Muscle of leg (tissue), 11 donors: ENCODE data around the gene SH2D3A. TPM values are rescaled to one million over a fixed set of nuclear protein-coding genes. Genes with fewer than 3 reads are reported as not detected.
"Not testable (repeated sequence)": the region's sequence is repeated elsewhere in the genome, so short reads cannot be mapped to it uniquely, and the experiment has no call there.

Source experiments
- DNase-seq: peaks from one replicate; pipeline ENCODE4 v3.0.0; 2013
- H3K27ac ChIP-seq: one replicate; pipeline ENCODE4 v1.5.1; 2013; ENCODE audit warnings: mild to moderate bottlenecking, low read length, control low read depth
- H3K27me3 ChIP-seq: one replicate; pipeline ENCODE4 v1.6.1; 2013; ENCODE audit warnings: low read length; ENCODE audit not compliant: control insufficient read depth, insufficient read depth
- H3K36me3 ChIP-seq: one replicate; pipeline ENCODE4 v1.6.1; 2013; ENCODE audit warnings: low read length; ENCODE audit not compliant: control insufficient read depth, insufficient read depth
- H3K4me1 ChIP-seq: one replicate; pipeline ENCODE4 v1.6.1; 2013; ENCODE audit warnings: low read length; ENCODE audit not compliant: control insufficient read depth, insufficient read depth
- H3K4me3 ChIP-seq: one replicate; pipeline ENCODE4 v1.5.1; 2013; ENCODE audit warnings: low read length, control low read depth
- H3K9me3 ChIP-seq: replicated peaks from 2 replicates; pipeline ENCODE4 v1.6.1; 2013; ENCODE audit warnings: low read depth, low read length; ENCODE audit not compliant: control insufficient read depth
- WGBS: methylation state at CpG from one replicate; pipeline ENCODE4 v1.1.5; 2013; ENCODE audit warnings: missing lambda C conversion rate; ENCODE audit not compliant: insufficient coverage; 5-methylcytosine and 5-hydroxymethylcytosine counted together
- polyA plus RNA-seq, 8 donors: library from polyadenylated mRNA; unstranded; fragments of 120-200 nt; gene quantifications; one replicate each; pipeline versions ENCODE4 v1.2.1 to v1.2.3, GENCODE V29; 2013; ENCODE audit warnings: inconsistent platforms in 1 of 8, low replicate concordance in 1 of 8; ENCODE audit not compliant: insufficient read length in 8 of 8, insufficient read depth in 1 of 8
- total RNA-seq: library from RNA; stranded (reverse); fragments of 120-200 nt; gene quantifications from one replicate; pipeline ENCODE4 v1.2.4, GENCODE V29; 2013

Gene SH2D3A
- total and polyA plus RNA-seq, 9 donors, result 0.13 to 2.9 (median 0.96) TPM

DNA sequence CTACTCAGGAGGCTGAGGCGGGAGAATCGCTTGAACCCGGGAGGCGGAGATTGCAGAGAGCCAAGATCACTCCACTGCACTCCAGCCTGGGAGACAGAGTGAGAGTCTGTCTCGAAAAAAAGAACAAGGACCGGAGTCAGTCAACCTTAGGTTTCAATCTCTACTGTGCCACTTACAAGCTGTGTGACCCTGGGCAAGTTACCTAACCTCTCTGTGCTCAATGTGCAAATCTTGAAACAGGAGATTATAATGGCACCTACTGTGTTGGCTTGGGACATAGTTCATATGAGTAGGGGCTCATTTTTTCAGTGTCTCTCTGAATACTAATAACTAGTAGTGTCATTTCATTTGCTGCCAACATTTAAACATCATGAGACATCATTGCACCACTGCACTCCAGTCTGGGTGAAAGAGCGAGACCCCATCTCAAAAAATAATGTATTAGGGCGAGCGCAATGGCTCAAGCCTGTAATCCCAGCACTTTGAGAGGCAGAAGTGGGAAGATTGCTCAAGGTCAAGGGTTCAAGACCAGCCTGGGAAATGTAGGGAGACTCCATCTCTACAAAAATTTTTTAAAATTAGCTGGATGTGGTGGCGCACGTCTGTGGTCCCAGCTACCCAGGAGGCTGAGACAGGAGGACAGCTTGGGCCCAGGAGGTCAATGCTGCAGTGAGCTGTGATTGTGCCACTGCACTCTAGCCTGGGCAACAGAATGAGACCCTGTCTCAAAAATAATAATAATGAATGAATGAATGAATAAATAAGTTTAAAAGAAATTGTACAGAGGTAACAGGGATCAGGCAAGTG, 52.3 kb downstream of the SH2D3A start:
- WGBS, result 100% methylated on average over 2 of the region's 11 CpGs
- Histone ChIP-seq H3K4me1 (no peaks in the 10 kb centered on the region), H3K36me3 (no peaks in the 10 kb centered on the region), H3K4me3 (no peak overlapping the region), H3K9me3 (no peaks in the 10 kb centered on the region), H3K27me3 (peaks cover 17% of the 10 kb centered on the region), H3K27ac (no peak overlapping the region)
- no peak for DNase-seq

DNA sequence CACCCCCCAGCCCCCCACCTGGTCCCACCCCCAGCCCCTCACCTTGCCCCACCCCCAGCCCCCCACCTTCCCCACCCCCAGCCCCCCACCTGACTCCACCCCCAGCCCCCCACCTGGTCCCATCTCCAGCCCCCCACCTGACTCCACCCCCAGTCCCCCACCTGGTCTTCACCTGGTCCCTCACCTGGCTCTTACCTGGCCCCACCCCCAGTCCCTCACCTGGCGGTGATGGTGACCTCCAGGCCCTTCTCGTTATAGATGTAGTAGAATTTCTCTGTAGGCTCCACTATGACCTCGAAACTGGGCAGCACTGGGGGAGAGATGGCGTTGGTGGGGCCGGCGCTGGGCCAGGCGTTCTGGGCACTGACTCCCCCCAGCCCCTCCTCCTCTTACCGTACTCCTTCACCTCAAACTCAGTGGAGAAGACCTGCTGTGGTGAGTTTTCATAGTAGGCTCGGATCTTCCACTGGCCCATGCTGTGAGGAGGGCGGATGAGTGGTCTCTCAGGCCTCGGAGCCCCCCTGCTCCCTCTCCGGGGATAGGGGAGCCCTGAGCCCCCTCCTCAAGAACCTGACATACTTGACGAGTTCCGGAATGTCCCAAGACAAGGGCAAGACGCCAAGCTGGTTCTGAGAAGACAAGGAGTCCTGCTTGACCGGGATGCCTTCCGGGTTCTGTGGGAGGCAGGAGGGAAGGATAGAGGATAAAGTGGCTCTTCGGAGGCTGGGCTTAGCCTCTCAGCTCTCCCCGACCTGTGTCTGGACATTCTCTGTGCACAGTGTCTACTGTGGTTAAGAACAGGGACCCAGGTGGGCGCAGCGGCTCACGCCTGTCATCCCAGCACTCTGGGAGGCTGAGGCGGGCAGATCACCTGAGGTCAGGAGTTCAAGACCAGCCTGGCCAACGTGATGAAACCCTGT, 53.2 kb downstream of the SH2D3A start:
- H3K9me3 ChIP-seq, result no peaks in the 10 kb centered on the region
- H3K27ac ChIP-seq, result no peak overlapping the region
- no peaks in the 10 kb centered on the region for H3K36me3 ChIP-seq
- no peak overlapping the region for H3K4me3 ChIP-seq
- no peak for DNase-seq
- H3K27me3 ChIP-seq, result peaks cover 23% of the 10 kb centered on the region
- WGBS, result 64% methylated on average over 8 of the region's 24 CpGs
- no peaks in the 10 kb centered on the region for H3K4me1 ChIP-seq

DNA sequence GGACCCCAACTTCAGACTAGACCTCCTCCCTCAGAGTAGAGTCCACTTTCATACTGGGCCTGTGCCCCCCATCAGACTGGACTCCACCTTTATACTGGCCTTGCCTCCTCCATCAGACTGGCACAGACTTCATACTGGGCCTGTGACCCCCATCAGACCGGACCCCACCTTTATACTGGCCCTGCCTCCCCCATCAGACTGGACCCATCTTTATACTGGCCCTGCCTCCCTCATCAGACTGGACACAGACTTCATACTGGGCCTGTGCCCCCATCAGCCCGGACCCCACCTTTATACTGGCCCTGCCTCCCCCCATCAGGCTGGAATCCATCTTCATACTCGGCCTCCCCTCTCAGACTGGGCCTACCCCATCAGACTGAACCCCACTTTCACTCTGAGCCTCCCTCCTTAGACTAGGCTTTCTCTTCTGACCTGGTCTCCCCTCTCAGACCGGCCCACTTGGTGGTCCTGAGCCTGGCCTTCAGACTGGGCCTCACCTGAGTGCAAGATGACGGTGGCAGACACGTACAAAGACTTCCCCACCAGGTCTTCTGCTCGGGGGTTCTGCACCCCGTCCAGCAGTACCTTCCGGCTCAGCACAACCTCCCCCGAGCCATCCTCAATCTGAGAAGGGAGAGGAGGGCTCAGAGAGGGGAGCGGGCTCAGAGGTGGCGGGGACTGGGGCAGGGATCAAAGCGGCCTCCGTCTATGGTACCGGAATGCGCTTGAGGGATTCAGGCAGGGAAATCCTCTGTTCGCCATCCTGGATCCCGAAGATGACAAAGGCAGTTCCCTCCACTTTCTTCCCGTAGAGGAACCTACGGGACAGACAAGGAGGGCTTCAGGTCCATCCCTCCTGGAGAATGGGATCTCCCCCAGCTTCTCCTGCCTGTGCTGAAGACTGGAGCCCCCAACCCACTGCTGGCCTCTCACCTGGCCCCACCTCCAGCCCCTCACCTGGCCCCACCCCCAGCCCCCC, 54.3 kb downstream of the SH2D3A start:
- 83% methylated on average over 14 of the region's 20 CpGs for WGBS
- H3K9me3 ChIP-seq, result no peaks in the 10 kb centered on the region
- H3K27me3 ChIP-seq, result peaks cover 28% of the 10 kb centered on the region
- H3K4me3 ChIP-seq, result no peak overlapping the region
- H3K4me1 ChIP-seq, result no peaks in the 10 kb centered on the region
- H3K27ac ChIP-seq, result no peak overlapping the region
- no peaks in the 10 kb centered on the region for H3K36me3 ChIP-seq
- DNase-seq, result no peak

DNA sequence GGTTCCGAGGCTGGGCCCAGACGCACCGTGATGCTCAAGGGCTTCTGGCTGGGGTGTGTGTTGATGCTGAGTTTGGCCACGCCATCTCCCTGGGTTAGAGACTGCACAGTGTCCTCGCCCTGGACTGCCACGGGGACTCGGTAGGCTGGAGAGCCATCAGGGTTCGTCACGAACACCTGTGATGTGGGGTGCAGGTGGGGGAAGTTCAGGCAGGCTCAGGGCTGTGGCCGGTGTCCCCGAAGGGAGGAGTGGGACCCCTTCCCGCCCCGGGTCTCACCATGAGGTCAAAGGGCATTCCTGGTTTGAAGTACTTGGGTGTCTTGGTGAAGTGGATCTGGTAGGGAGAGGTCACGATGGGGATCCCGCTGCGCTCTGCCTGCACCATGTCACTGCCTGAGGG, 55.0 kb downstream of the SH2D3A start:
- DNase-seq, result no peak
- WGBS, result 91% methylated on average over 11 of the region's 16 CpGs

DNA sequence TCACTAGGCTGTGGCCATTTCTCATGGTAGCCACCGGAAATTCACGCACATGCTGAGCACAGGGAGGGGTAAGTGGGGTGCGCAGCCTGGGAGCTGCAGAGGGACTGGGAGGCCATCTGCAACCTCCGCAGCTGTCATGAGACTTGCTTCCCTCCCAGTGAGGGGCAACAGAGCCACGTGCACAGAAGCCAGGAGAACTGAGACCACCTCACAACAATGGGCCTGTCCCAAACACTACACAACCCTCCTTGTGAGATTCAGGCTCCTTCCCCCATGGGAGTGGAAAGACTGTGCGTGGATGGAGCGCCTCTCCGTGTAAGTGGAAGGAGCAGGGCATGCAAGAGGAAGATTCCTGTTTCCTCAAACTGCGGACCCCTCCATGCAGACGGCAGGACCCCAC, 55.6 kb downstream of the SH2D3A start:
- WGBS, result 66% methylated on average over 7 of the region's 10 CpGs
- H3K9me3 ChIP-seq, result no peaks in the 10 kb centered on the region
- H3K27ac ChIP-seq, result no peak overlapping the region
- no peaks in the 10 kb centered on the region for H3K36me3 ChIP-seq
- peaks cover 30% of the 10 kb centered on the region for H3K27me3 ChIP-seq
- H3K4me3 ChIP-seq, result no peak overlapping the region
- no peaks in the 10 kb centered on the region for H3K4me1 ChIP-seq
- no peak for DNase-seq

More for the DNA sequence above, 55.0 kb downstream of the SH2D3A start:
- H3K9me3 ChIP-seq, result no peaks in the 10 kb centered on the region
- H3K27ac ChIP-seq, result no peak overlapping the region
- peaks cover 30% of the 10 kb centered on the region for H3K27me3 ChIP-seq
- no peaks in the 10 kb centered on the region for H3K36me3 ChIP-seq
- no peak overlapping the region for H3K4me3 ChIP-seq
- no peaks in the 10 kb centered on the region for H3K4me1 ChIP-seq

DNA sequence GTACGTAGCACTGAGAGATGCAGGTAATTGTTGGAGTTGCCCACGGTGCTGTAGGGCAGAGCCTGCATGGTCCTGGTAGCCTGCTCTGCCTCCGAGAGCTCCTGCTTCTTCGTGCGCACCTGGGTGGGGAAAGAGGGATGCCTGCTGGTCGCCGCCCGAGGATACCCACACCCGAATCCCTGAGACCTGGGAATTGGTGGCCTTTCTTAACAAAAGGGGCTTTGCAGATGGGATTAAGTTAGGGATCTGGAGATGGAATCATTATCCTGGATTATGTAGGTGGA, 56.2 kb downstream of the SH2D3A start:
- no peak overlapping the region for H3K27ac ChIP-seq
- WGBS, result 37% methylated on average over 8 of the region's 9 CpGs
- no peak overlapping the region for H3K4me3 ChIP-seq
- no peaks in the 10 kb centered on the region for H3K9me3 ChIP-seq
- H3K36me3 ChIP-seq, result no peaks in the 10 kb centered on the region
- H3K4me1 ChIP-seq, result no peaks in the 10 kb centered on the region
- DNase-seq, result no peak
- H3K27me3 ChIP-seq, result peaks cover 30% of the 10 kb centered on the region

DNA sequence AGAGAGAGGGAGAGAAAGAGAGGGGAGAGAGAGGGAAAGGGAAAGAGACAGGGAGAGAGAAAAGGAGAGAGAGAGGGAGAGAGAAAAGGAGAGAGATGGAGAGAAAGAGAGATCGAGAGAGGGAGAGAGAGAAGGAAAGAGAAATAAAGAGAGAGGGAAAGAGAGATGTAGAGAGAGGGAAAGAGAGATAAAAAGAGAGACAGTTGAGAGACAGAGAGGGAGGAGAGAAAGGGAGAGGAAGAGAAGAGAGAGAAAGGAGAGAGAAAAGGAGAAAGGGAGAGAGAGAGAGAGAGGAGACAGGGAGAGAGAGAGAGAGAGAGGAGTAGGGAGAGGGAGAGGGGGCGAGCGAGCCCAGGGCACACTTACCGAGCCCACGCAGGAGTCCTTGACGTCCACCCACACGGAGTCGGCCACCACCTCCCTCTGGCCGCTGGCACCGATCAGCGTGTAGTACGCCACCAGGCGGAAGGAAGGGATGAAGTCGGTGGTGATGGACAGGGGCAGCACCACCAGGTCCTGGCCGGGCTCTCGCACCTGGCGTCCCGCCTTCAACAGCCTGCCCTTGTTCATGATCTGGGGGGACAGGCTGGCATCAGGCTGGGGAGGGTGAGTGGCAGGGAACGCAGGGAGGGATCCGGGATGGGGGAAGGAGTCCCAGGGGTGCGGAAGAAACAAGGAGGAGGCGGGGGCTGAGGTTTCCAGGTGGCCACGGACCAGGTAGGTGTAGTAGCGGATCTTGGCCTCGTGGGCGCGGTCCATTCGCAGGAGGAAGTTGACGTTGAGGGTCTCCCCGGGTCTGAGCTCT, 56.8 kb downstream of the SH2D3A start:
- DNase-seq, result no peak
- Histone ChIP-seq H3K9me3 (no peaks in the 10 kb centered on the region), H3K4me3 (no peak overlapping the region), H3K36me3 (no peaks in the 10 kb centered on the region), H3K27ac (no peak overlapping the region), H3K4me1 (no peaks in the 10 kb centered on the region), H3K27me3 (peaks cover 30% of the 10 kb centered on the region)
- 11% methylated on average over 27 of the region's 30 CpGs for WGBS

DNA sequence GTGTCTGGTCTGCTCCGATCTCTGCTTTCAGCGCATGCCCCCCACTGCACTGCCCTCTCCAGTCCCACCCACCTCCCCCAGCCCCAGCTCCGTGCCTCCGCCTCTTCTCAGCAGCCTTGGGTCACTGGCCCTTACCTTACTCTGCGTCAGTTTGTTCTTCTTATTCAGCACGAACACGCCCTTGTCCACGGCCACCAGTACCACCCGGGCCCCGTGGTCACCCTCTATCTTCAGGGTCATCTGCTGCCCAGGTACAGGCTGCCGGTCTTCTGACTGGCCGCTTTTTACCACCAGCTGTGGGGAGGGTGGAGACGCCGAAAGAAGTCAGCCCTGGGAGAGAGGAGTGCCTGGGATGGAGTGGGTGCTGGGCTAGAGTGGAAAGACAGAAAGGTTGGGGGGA, 57.7 kb downstream of the SH2D3A start:
- no peak for DNase-seq

DNA sequence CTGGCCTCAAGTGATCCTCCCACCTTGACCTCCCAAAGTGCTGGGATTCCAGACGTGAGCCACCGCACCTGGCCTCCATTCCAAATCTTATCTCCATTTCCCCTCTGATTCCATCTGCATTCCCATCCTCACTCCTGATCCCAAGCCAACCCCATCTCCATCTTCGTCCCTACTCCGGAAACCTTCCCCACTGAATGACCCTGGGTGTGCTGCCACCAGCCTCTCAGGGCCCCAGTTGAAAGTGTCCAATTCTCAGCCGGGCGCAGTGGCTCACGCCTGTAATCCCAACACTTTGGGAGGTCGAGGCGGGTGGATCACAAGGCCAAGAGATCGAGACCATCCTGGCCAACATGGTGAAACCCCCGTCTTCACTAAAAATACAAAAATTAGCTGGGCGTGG, 58.3 kb downstream of the SH2D3A start:
- H3K27me3 ChIP-seq, result peaks cover 30% of the 10 kb centered on the region
- not testable (repeated sequence) for DNase-seq, H3K4me3 ChIP-seq, H3K27ac ChIP-seq, H3K9me3 ChIP-seq, H3K36me3 ChIP-seq, H3K4me1 ChIP-seq
- 69% methylated on average over 8 of the region's 12 CpGs for WGBS

More for the DNA sequence above, 57.7 kb downstream of the SH2D3A start:
- Histone ChIP-seq H3K27ac (no peak overlapping the region), H3K9me3 (no peaks in the 10 kb centered on the region), H3K36me3 (no peaks in the 10 kb centered on the region), H3K4me1 (no peaks in the 10 kb centered on the region), H3K4me3 (no peak overlapping the region), H3K27me3 (peaks cover 30% of the 10 kb centered on the region)
- WGBS, result 34% methylated on average over 11 of the region's 14 CpGs
